Right lobe of liver (tissue), 4 donors: Measurements from ENCODE around the gene PRB4.

ENCODE experiments used
- POLR2A ChIP-seq: fragments of 450-650 bp; IDR thresholded peaks from one replicate; pipeline ENCODE4 v1.6.1; 2017; ENCODE audit warnings: antibody characterized with exemption, mild to moderate bottlenecking
- TF ChIP-seq, protein P1 (sequence below), 4 donors: fragments of 200-600 bp in 3 of 4; fragments of 450-650 bp in 1 of 4; IDR thresholded peaks; one replicate each; pipeline versions ENCODE4 v1.5.1 to v1.8.0; 2016 to 2022; ENCODE audit warnings: antibody characterized with exemption in 4 of 4, mild to moderate bottlenecking in 2 of 4
- donor health status: DM: no; HTN: no; CAD: no.
- donor health status: DM: no; HTN: no; CAD: no.
- donor health status: DM: no; HTN: yes; CAD: no.

- TF ChIP-seq, protein P1, sequence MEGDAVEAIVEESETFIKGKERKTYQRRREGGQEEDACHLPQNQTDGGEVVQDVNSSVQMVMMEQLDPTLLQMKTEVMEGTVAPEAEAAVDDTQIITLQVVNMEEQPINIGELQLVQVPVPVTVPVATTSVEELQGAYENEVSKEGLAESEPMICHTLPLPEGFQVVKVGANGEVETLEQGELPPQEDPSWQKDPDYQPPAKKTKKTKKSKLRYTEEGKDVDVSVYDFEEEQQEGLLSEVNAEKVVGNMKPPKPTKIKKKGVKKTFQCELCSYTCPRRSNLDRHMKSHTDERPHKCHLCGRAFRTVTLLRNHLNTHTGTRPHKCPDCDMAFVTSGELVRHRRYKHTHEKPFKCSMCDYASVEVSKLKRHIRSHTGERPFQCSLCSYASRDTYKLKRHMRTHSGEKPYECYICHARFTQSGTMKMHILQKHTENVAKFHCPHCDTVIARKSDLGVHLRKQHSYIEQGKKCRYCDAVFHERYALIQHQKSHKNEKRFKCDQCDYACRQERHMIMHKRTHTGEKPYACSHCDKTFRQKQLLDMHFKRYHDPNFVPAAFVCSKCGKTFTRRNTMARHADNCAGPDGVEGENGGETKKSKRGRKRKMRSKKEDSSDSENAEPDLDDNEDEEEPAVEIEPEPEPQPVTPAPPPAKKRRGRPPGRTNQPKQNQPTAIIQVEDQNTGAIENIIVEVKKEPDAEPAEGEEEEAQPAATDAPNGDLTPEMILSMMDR (IDR thresholded peaks at IDR 0.05), result peak in 1 of 4 donors; percentile 3
- no peak for TF ChIP-seq POLR2A
These were observed 37.6 kb upstream of the PRB4 start for GRCh38 chr12:11347810-11348209.
